Liver (tissue), 9 donors: ENCODE measurements around the gene SPATA1. TPM values are rescaled to one million over a fixed set of nuclear protein-coding genes. Genes with fewer than 3 reads are reported as not detected.

Experiments used
- DNase-seq: peaks from one replicate; pipeline ENCODE4 v3.0.0-alpha.2; 2017; ENCODE audit warnings: low spot score
- H3K27ac ChIP-seq, 2 donors: one replicate each; pipeline ENCODE4 v1.7.0; 2013; ENCODE audit warnings: inconsistent platforms in 2 of 2, low read length in 2 of 2, control low read depth in 1 of 2, low read depth in 1 of 2, mild to moderate bottlenecking in 1 of 2
- H3K27me3 ChIP-seq, 4 donors: one replicate each; pipeline versions ENCODE4 v1.6.1 to v1.7.0; 2013; ENCODE audit warnings: low read length in 3 of 4, inconsistent platforms in 1 of 4, mild to moderate bottlenecking in 1 of 4, moderate library complexity in 1 of 4; ENCODE audit not compliant: control insufficient read depth in 4 of 4, insufficient read depth in 4 of 4
- H3K36me3 ChIP-seq, 4 donors: one replicate each; pipeline versions ENCODE4 v1.6.1 to v1.7.0; 2013; ENCODE audit warnings: low read length in 3 of 4, mild to moderate bottlenecking in 3 of 4, low read depth in 1 of 4, moderate library complexity in 1 of 4; ENCODE audit not compliant: control insufficient read depth in 4 of 4, insufficient read depth in 3 of 4
- H3K4me1 ChIP-seq, 4 donors: one replicate each; pipeline versions ENCODE4 v1.6.1 to v1.7.0; 2013; ENCODE audit warnings: low read length in 3 of 4, mild to moderate bottlenecking in 3 of 4, moderate library complexity in 1 of 4; ENCODE audit not compliant: control insufficient read depth in 4 of 4, insufficient read depth in 4 of 4
- H3K4me3 ChIP-seq, 3 donors: one replicate each; pipeline versions ENCODE4 v1.6.1 to v1.7.0; 2013; ENCODE audit warnings: low read length in 3 of 3, control low read depth in 1 of 3, low read depth in 1 of 3, mild to moderate bottlenecking in 1 of 3
- H3K9ac ChIP-seq, 2 donors: one replicate each; pipeline ENCODE4 v1.7.0; 2013; ENCODE audit warnings: low read length in 2 of 2, mild to moderate bottlenecking in 2 of 2, moderate library complexity in 2 of 2, control low read depth in 1 of 2, low read depth in 1 of 2
- H3K9me3 ChIP-seq, 4 donors: one replicate each; pipeline versions ENCODE4 v1.6.1 to v1.7.0; 2013; ENCODE audit warnings: low read length in 3 of 4; ENCODE audit not compliant: control insufficient read depth in 4 of 4
- EGR1 ChIP-seq, 2 donors: IDR thresholded peaks; 2 replicates each; pipeline ENCODE4 v1.6.1; 2016 to 2018; ENCODE audit warnings: antibody characterized with exemption in 2 of 2, low read depth in 2 of 2
- FOXA1 ChIP-seq: IDR thresholded peaks from 2 replicates; pipeline ENCODE4 v1.6.1; 2016; ENCODE audit warnings: antibody characterized with exemption
- FOXA2 ChIP-seq: IDR thresholded peaks from 2 replicates; pipeline ENCODE4 v1.6.1; 2016; ENCODE audit warnings: antibody characterized with exemption
- GABPA ChIP-seq, 2 donors: IDR thresholded peaks in 1 of 2; conservative IDR thresholded peaks in 1 of 2; 2 replicates each; pipeline ENCODE4 v1.6.1; 2016; ENCODE audit warnings: antibody characterized with exemption in 2 of 2, mild to moderate bottlenecking in 1 of 2, moderate library complexity in 1 of 2
- HNF4A ChIP-seq, 2 donors: conservative IDR thresholded peaks; 2 replicates each; pipeline ENCODE4 v1.6.1; 2016; ENCODE audit warnings: antibody characterized with exemption in 2 of 2, mild to moderate bottlenecking in 2 of 2
- HNF4G ChIP-seq: IDR thresholded peaks from 2 replicates; pipeline ENCODE4 v1.6.1; 2016; ENCODE audit warnings: antibody characterized with exemption
- JUND ChIP-seq, 2 donors: IDR thresholded peaks; 2 replicates each; pipeline ENCODE4 v1.6.1; 2016; ENCODE audit warnings: antibody characterized with exemption in 2 of 2
- MAX ChIP-seq: IDR thresholded peaks from 2 replicates; pipeline ENCODE4 v1.6.1; 2016; ENCODE audit warnings: antibody characterized with exemption
- NR2F2 ChIP-seq: IDR thresholded peaks from 2 replicates; pipeline ENCODE4 v1.6.1; 2016; ENCODE audit warnings: antibody characterized with exemption
- RAD21 ChIP-seq, 2 donors: IDR thresholded peaks; 2 replicates each; pipeline ENCODE4 v1.6.1; 2016; ENCODE audit warnings: antibody characterized with exemption in 2 of 2, mild to moderate bottlenecking in 2 of 2
- REST ChIP-seq: IDR thresholded peaks from 2 replicates; pipeline ENCODE4 v1.6.1; 2016; ENCODE audit warnings: antibody characterized with exemption, mild to moderate bottlenecking
- RXRA ChIP-seq, 2 donors: IDR thresholded peaks; 2 replicates each; pipeline ENCODE4 v1.6.1; 2017 to 2018; ENCODE audit warnings: antibody characterized with exemption in 2 of 2, mild to moderate bottlenecking in 1 of 2
- SP1 ChIP-seq: IDR thresholded peaks from 2 replicates; pipeline ENCODE4 v1.6.1; 2018; ENCODE audit warnings: antibody characterized with exemption, mild to moderate bottlenecking
- TAF1 ChIP-seq: conservative IDR thresholded peaks from 2 replicates; pipeline ENCODE4 v1.6.1; 2016; ENCODE audit warnings: antibody characterized with exemption, mild to moderate bottlenecking
- YY1 ChIP-seq: IDR thresholded peaks from 2 replicates; pipeline ENCODE4 v1.6.1; 2016; ENCODE audit warnings: antibody characterized with exemption, mild to moderate bottlenecking
- ZBTB33 ChIP-seq: IDR thresholded peaks from 2 replicates; pipeline ENCODE4 v1.6.1; 2016; ENCODE audit warnings: antibody characterized with exemption
- WGBS: extraction: QIAGEN DNeasy Blood & Tissue Kit; methylation state at CpG from one replicate; pipeline ENCODE4 v1.1.7; 2013; 5-methylcytosine and 5-hydroxymethylcytosine counted together
- polyA plus RNA-seq, 2 donors: library from polyadenylated mRNA; stranded (reverse) in 1 of 2; unstranded in 1 of 2; fragments of 200-250 nt in 1 of 2; fragments of >200 nt in 1 of 2; fragmentation: Nextera tagmentation in 1 of 2; extraction: Ambion mirVana in 1 of 2; gene quantifications; one replicate each; pipeline versions ENCODE4 v1.2.1 to v1.2.3, GENCODE V29; 2013 to 2015
- total RNA-seq, 2 donors: library from RNA; depleted of rRNA; stranded (reverse); fragments of >200 nt; gene quantifications; one replicate each; pipeline ENCODE4 v1.2.3, GENCODE V29; 2014
- TF ChIP-seq, protein P1 (sequence below): IDR thresholded peaks from 2 replicates; pipeline ENCODE4 v1.6.1; 2016; ENCODE audit warnings: antibody characterized with exemption
- TF ChIP-seq, protein P2 (sequence below): fragments of 150-350 bp; IDR thresholded peaks from 2 replicates; pipeline ENCODE4 v1.5.1; 2017; ENCODE audit warnings: improper control_type of control experiment, low read depth, low read length; ENCODE audit not compliant: missing input control
- donor health status: healthy.
- donor health status: healthy.
- donor health status: healthy.
- donor health status: healthy.
- donor health status: healthy.

SPATA1 gene
- total and polyA plus RNA-seq, 4 donors: 0.06 to 2.2 (median 0.54) TPM

DNA sequence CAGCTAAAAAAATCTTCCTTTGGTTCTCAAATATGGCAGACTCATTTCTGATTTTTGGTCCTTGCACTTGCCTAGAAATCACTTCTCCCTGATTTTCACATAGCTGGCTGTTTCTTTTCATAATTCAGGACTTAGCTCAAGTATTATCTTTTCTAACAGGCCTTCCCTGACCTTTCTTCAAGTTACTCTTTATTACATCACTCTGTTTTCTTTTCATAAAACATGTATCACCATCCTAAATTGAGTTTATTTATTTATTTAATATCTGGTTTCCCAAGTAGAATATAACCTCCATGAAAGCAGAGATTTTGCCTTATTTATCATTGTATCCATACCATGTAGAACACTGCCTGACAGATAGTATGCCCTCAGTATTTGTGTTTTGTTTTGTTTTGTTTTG, 18.4 kb downstream of the SPATA1 start:
- no peaks in the 10 kb centered on the region for H3K9me3 ChIP-seq
- H3K4me3 ChIP-seq: no peak overlapping the region
- TF ChIP-seq NR2F2 (no peak), REST (no peak), YY1 (no peak), FOXA1 (no peak), EGR1 (IDR thresholded peaks at IDR 0.05; ENCODE audit: low read depth in 2 of 2) (no peak), TAF1 (no peak), JUND (IDR thresholded peaks at IDR 0.05) (no peak)
- TF ChIP-seq, protein P1, sequence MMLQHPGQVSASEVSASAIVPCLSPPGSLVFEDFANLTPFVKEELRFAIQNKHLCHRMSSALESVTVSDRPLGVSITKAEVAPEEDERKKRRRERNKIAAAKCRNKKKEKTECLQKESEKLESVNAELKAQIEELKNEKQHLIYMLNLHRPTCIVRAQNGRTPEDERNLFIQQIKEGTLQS: no peak
- TF ChIP-seq, protein P2, sequence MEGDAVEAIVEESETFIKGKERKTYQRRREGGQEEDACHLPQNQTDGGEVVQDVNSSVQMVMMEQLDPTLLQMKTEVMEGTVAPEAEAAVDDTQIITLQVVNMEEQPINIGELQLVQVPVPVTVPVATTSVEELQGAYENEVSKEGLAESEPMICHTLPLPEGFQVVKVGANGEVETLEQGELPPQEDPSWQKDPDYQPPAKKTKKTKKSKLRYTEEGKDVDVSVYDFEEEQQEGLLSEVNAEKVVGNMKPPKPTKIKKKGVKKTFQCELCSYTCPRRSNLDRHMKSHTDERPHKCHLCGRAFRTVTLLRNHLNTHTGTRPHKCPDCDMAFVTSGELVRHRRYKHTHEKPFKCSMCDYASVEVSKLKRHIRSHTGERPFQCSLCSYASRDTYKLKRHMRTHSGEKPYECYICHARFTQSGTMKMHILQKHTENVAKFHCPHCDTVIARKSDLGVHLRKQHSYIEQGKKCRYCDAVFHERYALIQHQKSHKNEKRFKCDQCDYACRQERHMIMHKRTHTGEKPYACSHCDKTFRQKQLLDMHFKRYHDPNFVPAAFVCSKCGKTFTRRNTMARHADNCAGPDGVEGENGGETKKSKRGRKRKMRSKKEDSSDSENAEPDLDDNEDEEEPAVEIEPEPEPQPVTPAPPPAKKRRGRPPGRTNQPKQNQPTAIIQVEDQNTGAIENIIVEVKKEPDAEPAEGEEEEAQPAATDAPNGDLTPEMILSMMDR: no peak
- H3K27ac ChIP-seq: no peak overlapping the region
- no peak overlapping the region for H3K9ac ChIP-seq
- H3K27me3 ChIP-seq: no peaks in the 10 kb centered on the region
- H3K4me1 ChIP-seq: no peaks in the 10 kb centered on the region
- no peak for DNase-seq
- peaks cover 0 to 2% (median 0%) of the 10 kb centered on the region in 4 donors for H3K36me3 ChIP-seq

DNA sequence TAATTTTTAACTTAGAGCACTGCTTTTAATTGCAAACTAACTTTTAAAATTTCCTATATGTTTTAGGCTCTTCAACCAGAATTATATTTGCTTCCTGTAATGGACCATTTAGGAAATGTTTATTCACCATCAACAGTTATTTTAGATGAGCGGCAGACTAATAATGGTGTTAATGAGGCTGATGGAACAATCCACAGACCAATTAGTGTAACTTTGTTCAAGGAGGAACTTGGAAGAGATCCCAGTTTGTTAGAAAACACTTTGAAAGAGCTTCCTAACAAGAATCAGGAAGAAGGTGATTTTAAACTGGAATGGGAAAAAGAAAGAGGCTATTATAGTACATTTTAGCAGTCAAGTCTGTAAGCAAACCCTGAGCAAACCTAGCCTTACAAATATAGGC, 19.6 kb downstream of the SPATA1 start:
- Histone ChIP-seq H3K4me3 (no peak overlapping the region), H3K36me3 (peaks cover 0 to 2% (median under 1%) of the 10 kb centered on the region in 4 donors), H3K9ac (no peak overlapping the region), H3K4me1 (no peaks in the 10 kb centered on the region), H3K27ac (no peak overlapping the region), H3K27me3 (no peaks in the 10 kb centered on the region), H3K9me3 (no peaks in the 10 kb centered on the region)
- no peak for DNase-seq
- 96% methylated on average over 1 of the region's 1 CpG for WGBS
- TF ChIP-seq, protein P1: no peak
- TF ChIP-seq TAF1 (no peak), REST (no peak), RAD21 (IDR thresholded peaks at IDR 0.05) (no peak), YY1 (no peak), SP1 (no peak), FOXA1 (no peak), ZBTB33 (no peak), MAX (no peak), FOXA2 (no peak), RXRA (IDR thresholded peaks at IDR 0.05) (no peak), NR2F2 (no peak), EGR1 (IDR thresholded peaks at IDR 0.05; ENCODE audit: low read depth in 2 of 2) (no peak), HNF4A (conservative IDR thresholded peaks at IDR 0.05) (no peak), GABPA (IDR thresholded peaks at IDR 0.05 in 1 of 2, conservative IDR thresholded peaks at IDR 0.05 in 1 of 2) (no peak), JUND (IDR thresholded peaks at IDR 0.05) (no peak), HNF4G (no peak)
- TF ChIP-seq, protein P2: no peak
